NCI-H1417 treated with DMSO at 0.1 percent for 48 hours (cell line): ENCODE data around the gene MESD.

Experiments
- DNase-seq: peaks from one replicate; lab custom pipeline; 2025; lab: John Stamatoyannopoulos, UW

Gene MESD

DNA sequence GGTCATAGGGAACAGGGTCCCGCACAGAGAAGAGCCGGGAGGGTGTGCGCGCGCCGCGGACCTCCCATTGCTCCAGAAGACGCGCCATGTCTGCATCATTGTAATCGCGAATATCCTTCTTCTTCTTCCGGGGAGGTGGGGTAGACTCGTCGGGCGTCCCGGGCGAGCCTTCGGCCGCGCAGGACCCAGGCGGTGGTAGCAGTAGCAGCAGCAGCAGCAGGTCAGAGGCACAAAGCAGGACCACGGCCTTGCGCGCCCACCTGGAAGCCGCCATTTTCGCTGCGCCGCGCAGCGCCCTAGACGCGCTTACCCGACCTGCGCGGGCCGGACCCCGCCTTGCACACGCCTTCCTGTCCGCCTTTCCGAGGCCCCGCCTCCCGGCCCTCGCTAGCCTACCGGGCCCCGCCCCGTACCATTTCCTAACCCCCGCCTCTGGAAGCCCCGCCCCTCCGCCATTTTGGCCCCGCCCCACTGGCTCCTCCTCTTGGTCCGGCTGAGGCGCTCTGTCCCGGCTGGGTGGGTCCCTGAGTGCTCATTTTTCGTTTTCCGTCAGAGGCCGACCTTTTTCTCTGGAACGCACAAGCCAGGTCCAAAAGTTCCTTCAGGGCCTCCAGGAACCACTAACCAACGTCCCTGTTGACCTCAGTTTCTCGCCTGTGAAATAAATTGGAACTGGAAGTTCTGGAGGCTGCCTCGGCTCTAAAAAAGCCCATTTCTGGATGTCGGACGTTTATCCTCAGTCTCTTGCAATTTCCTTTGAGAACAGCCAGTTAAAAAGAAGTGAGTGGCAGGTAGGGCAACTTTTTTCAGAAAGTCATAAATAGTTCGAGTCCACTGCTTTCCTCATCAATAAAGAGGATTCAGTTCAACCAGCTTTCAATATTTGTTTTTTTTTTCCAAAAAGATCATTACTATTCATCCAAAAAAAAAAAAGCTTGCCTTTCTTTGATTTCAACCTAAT is at the start of gene MESD:
MESD (minus strand) TSS at position 302 of the 961 bp plus-strand sequence; CDS start at position 274, 28 bp downstream.
- DNase-seq, result peak; percentile 82

DNA sequence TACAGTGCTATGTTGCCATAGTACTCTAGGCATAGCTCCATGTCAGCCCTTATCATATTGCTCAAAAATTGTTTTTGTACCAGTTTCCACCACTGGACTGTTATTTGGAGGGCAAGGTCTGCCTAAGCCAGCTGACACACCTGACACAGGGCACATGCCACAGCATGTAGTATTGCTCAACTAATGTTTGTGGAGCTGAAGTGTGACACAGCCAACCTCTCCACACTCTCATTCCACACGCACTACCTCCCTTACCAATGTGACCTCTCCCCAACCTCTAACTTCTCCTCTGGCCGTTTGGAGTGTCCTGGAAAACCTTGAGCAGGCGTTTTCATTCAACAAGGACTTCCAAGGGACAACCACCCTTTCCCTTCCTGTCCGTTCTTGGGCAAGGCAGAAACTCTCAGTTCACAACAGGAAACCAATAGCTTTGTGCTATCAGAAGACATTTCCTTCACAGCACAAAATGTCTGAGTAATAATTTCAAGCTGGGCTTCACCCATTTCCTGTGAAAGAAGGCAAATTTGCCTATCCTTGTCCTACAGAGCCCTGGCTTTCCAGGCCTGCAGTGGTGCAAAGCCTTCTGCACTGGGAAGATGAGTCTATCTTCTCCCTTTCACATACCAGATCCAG is 49.5 kb upstream of the MESD start:
- no peak for DNase-seq

DNA sequence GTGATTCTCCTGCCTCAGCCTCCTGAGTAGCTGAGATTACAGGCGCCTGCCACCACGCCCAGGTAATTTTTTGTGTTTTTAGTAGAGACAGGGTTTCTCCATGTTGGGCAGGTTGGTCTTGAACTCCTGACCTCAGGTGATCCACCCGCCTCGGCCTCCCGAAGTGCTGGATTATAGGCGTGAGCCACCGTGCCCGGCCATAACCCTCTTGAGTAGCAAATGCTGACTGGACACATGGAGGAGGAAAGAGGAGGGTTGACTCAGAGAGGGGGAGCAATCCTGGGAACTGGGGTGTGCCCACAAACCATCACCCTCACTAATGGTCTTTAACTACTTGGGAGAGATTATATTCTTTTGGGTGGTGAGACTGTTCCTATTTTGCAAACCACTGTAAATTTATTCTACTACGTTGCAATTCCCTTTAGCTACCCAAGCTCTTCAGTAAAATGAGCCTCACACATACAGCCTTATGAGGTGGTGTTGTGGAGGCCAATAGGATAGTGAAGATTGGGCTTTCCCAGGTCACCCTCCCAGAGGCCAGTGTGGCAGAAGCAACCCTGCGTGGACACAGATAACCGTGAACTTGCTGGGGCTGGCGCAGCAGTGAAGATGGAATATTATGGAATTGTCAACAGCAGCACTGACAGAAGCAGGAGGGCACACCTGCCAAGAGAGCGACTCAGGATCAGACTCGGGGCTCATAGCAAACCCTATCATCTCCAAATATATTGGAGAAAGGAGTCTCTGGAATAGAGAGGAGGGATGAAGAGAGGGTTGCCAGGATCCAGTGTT is 48.5 kb upstream of the MESD start:
- DNase-seq, result no peak

DNA sequence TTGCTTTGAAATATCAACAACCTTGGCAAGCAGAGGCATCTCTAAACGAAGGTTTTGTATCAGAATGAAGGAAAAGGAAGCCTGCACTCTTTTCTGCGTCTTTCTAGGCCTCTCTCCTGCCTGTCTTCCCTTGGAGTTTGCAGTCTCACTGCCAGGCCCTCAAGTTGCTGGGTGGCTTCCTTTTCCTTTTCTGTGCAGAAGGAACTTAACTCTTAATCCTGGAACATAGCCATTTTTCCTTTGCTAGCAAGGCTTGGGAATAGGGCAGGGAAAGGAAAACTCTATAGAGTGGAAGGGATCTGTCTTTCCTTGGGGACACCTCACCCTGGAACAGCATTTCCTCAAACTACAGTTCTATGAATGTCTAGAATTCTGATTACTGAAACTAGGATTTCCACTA is 43.9 kb upstream of the MESD start:
- no peak for DNase-seq

DNA sequence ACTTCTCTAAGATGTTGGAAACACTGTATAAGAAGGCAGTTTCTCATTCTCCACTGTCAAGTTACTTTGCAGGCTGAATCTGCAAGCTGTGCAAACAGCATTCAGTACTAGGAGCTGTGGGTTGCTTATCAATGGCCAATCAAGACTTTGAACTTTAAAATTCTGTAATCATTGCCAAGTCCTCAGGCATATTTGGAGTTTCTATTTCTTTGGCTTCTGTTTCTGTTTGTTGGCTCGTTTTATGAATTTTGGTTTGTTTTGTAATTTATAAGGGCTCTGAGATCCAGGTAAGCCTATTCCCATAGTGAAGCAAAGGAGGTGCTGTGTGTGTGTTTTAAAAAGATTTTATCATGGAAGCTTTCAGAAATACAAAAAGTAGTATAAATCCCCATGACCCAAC is 43.2 kb upstream of the MESD start:
- DNase-seq, result no peak

DNA sequence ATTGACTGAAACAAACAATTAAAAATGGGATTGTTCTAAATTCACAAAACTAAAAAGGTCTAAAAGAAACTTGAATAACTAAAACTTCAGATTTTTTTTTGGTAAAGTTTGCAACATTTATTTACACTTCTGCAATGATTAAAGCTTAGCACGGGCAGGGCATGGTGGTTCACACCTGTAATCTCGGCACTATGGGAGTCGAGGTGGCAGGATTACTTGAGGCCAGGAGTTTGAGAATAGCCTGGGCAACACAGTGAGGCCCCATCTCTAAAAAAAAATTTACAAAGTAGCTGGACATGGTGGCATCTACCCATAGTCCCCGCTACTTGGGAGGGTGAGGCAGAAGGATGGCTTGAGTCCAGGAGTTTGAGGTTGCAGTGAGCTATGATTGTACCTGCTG is 42.7 kb upstream of the MESD start:
- DNase-seq, result no peak

DNA sequence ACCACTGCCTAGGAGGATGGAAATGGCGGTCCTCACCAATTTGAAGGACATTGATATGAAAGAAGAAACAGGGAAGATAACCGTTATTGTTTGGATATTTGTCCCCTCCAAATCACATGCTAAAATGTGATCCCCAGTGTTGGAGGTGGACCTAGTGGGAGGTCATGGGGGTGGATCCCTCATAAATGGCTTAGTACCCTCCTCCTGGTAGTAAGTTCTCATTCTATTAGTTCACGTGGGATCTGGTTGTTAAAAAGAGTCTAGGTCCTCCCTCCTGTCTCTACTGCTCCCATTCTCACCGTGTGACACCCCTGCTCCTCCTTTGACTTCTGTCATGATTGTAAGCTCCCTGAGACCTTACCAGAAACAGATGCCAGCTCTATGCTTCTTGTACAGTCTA is 41.6 kb upstream of the MESD start:
- no peak for DNase-seq

DNA sequence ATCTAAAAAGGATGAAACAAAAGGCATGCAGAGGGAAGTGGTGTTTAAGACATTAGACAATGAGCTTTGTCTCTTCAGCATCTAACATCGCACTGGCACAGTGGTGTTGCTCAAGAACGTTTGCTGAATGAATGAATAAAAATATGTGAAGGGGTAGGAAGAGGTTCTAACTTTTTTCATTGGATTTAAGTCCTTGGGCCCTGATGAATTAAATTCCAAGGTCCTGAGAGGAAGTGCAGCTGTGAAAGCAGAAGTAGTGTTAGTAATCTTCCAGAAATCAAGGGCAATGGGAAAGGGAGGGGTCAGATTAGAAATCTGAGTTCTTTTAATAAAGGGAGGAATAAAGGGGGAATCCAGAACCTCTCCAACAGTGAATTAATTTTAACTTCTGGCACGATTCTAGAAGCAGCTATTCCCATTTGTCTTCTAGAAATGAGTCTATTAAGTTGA is 40.7 kb upstream of the MESD start:
- DNase-seq, result no peak

DNA sequence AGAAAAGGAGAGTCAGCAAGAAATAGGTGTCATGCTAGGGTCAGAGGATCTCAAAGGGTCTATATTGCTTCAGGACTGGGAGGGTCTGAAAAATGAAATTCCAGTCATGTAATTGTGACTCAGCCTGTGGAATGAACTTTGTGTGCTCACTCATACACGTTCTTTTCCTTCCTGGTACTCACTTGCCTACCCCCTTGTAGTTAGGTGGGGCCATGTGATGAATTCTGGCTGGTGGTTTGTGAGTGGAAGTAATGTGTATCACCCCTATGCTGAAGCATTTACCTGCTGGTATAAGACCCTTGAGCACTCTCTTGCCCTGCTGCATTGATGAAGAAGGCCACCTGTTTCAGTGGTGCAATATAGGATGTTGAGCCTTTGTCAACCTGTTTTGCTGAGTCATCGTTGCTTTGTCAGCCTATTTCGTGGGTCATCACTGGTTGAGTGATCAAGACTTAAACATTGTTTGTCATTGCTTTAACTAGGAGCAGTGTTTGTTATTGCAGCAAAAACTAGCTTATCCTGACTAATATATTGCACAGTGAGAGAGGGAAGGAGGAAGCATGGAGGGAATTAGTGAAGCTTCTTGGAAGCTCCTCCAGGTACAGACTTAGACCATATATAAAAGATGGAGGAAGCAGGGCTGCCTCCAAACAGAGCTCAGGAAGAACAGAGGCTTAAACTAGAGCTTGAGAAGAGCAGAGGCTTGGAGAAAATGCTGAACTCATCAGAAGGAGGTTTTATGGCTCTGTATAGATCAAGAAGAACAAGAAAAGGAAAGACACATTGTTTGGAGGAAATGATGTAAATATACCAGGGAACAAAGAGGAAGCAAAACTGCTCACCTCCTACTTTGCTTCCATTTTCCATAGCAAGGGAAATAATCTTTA is 40.0 kb upstream of the MESD start:
- DNase-seq, result no peak

DNA sequence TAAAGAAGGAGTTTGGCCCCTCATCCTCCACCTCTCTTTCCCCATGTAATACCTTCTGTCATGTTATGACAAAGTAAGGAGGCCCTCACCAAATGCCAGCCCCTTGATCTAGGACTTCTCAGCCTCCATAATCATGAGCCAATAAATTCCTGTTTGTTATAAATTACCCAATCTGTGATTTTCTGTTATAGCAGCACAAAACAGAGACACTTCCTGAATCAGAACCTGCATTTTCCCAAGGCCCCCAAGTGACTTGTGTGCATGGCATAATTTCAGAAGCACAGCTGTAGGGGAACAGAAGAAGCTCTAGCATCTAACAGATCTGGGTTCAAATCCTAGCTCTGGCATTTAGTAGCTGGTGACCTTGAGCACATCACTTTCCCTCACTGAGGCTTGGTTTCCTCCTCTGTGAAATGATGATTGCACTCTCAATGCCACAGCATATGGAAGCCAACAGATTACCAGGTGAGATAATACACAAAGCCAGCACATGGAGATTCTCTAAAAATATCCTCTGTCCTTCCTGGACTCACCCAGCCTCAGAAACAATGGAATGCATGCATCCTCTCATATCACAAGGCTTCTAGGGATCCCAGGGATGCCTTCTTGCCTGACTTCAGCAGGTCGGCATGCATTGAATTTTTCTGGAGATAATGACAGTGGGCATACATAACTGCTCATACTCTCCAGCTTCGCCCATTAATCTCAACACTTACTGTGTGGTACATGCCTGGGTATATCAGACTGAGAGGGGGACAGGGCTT is 37.4 kb upstream of the MESD start:
- no peak for DNase-seq

DNA sequence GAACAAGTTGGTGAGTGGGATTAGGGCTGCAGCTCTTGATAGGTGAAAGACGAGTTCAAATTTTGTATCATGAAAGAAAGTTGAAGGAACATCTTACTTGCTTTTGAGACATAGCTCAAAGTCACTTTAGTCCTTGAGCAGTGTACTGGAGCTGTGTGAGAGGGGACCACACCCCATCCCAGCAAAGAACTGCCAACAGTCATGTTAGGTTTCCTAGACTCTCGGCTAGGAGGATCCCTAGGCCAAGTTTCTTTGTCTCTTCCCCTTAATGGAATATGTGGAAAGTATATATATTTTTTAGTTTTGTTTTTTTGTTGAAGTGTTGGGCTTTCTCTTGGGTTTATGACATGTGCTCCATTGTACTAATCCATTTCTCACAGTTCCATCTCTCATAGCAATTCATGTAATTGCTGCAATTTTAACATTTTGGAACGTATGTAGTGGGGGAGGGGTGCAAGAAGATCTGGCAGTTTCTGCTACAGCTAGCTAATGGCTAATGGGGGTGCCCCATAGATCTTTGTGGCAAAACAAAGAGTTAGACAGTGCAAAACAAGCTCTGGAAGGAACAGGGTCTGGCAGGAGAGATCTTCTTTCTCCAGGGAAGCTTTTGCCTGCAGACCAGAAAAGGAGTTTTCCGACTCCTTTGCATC is 36.2 kb upstream of the MESD start:
- no peak for DNase-seq

DNA sequence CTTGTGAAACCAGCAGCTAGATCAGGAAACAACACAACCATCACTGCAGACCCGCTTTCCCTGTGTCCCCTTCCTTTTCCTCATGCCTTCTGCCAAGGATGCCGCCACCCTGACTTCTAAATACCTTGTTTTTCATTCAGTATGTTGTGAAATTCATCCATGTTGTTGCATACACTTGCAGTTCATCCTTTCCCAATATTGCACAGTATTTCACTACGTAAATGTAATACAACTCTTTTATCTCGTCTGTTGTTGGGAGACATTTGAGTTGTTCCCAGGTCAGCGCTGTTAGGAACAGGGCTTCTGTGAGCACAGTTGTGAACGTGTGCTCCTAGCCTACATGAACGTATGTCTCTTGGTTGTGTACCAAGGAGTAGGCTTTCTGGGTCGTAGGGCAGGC is 35.3 kb upstream of the MESD start:
- DNase-seq, result no peak

DNA sequence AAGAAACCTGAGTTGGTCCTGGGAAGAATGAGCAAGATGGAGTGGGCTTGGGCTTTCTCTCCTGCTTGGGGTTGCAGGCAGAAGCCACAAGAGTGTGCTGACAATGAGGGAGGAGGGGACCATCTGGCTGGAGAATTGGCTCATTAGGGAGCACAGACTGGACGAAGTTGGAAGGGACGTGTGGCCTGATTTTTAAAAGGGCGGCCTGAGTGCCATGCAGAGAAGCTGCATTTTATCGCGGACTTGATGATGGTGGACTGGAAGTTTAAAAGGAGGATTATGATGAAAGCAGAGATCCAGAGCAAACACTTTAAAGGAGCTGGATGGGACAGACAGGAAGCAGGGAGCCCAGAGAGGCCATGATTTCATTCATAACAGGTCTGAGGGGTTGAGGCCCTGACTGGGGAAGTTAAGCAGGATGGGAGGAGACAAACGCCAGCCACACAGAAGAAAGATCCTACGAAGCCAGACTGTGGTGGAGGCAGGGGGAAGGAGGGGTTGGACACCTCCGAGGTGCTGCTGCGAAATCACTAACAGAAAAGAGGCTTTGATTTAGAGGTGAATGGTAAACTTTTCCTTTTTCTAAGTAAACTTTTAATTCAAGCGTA is 34.8 kb upstream of the MESD start:
- no peak for DNase-seq

DNA sequence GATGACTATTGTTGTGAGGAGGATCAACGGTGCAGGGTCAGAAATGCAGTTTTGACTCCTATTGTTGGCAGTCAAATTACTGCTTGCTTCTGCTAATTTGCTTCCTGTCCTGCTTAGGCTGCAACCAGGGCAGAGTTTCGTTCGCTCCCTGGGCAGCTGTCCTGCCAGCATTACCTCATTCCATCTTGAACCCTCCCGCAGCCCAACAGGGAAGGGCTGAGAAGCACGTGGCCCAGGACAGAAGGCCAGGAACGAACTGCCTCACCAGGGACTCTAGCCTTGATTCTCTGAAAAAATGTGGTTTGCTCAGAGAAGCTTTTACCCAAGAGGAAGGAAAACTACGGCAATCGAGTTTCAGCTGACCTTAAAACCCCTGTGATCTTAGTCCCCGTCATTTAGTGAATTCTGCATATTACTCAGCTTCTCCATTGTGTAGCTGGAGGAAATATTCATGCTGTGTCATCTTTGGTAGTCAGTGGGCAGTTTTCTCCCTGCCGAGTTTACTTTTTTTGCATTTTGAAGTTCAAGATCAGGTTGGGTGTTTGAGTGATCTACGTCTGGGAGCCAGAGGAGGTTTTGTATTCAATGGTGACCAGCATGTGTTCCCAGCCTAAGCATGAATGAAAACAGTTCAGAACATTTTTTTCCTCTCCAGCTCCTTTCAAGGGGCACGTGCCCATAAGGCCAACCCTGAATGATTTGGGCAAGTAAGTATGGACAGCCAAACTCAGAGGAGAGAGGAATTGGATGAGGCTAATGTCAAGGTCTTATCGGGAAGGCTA is 34.1 kb upstream of the MESD start:
- DNase-seq, result no peak

DNA sequence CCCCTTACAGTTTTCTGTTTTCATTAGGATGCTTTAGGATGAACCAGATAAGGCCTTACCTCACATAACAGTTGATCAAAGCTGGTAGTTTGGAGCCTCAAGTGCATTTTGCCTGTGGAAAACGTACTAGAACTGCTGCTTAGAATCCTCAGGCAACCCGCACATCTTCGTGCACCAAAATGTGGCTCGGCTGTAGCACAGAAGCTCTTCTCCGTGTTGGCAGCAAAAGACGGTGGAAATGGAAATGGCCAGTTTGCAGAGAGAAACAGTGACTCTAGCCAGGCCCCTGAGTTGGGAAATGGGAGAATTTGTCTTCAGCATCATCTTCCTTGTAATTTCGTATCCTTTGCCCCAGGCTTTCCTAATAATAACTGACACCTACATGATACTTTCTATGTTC is 31.7 kb upstream of the MESD start:
- DNase-seq, result no peak

DNA sequence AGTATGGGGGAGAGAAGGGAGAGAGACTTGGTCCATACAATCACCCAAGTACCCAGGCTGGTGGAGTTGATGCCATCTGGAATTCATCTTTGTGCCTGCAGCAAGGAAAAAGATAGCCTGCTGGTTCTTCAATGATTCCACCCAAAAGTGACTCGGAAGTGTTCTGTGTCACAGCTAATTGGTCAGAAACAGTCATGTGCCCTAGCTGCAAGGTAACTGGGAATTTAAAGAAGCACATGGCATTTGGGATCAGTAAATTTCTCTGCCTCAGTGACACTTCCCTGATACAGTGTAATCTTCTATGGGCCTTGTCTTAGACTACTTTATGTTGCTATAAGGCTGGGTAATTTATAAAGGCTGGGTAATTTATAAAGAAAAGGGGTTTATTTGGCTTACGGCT is 28.6 kb upstream of the MESD start:
- no peak for DNase-seq

DNA sequence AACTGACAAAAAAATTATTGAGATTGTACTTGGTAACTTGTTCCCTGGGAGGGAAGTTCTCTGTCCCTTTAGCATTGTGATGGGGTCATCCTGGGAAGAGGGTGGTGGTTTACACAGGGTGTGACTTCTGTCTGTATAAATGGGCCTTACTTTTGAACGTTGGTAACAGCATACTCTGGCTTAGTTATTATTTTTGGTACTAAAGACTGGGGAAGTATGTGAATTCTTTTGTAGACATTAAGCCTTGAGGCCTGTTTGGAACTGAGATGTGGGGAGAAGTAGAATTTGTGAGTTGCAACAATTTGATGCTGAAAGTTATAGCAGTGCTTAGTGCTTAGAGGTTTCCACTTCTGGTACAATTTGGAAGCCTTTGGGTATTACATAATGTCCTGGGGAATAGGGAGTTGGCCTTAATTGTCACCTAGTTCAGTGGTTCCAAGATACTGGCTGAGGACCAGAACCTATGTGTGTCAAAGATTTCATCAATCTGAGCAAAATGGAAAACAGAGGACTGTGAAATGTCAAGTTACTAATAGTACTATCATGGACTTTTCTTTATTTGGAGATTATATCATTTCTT is 27.0 kb upstream of the MESD start:
- DNase-seq, result no peak

DNA sequence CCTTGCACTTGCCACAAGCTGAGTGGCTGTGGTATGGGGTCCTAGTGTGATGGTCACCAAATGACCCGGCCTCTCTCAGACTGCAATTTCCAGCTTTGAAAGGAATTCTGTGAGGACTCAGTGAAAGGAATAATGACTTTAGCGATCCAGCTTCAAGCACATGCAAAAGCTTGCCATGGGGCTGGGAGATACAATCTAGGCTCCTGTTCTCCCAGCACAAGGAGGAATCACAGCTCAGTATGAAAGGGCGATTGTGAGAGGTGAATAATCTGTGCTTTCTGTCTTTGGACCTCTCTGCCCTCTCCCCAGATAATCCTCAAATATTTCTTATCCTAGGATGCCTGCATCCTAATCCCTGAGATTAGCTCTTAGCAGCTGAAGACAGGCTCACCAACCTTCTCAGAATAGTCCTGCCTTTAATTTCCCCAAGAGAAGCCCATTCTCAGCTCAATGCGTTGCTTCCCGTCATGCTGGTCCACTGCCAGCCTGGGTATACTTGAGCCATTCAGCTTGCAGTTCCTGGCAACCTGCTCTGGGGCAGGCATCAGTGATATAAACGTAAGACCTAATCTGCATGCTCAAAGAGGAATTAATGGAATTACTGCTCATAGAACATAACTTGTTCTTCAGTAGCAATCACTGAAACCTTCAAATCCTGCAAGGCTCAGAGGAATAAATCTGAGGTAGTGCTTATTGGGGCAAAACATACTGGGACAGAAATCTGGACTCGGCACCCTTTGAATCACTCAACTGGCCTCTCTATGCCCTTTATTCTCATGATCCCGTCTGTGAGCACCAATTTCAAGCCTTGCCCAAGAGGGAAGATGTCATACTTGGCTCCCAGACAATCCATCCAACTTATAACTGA is 26.2 kb upstream of the MESD start:
- DNase-seq, result no peak
